OCI-LY1 (cell line): Measurements from ENCODE around the gene HOPX.

Experiments
- CTCF ChIP-seq: fragments of 200-600 bp; sonication (generic), shearing (Covaris generic); IDR thresholded peaks from 2 replicates; pipeline ENCODE4 v1.5.1; 2017; ENCODE audit warnings: mild to moderate bottlenecking, antibody characterized with exemption, low read length, moderate library complexity, mixed read lengths
- EZH2 ChIP-seq: fragments of 200-600 bp; sonication (generic), shearing (Covaris generic); IDR thresholded peaks from 2 replicates; pipeline ENCODE4 v1.8.0; 2017; ENCODE audit warnings: borderline replicate concordance, mixed run types, mild to moderate bottlenecking, antibody characterized with exemption, low read length, moderate library complexity, mixed read lengths

DNA sequence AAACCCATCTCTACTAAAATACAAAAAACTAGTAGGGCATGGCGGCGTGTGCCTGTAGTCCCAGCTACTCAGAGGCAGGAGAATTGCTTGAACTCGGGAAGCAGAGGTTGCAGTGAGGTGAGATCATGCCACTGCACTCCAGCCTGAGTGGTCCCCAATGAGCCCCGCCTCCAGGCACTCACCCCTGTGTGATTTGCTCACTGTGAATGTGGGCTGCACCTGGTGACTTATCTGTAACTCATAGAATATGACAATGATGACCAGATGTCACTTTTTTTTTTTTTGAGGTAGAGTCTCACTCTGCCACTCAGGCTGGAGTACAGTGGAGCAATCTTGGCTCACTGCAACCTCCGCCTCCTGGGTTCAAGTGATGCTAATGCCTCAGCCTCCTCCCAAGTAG, 49.0 kb upstream of the HOPX start:
- no peak for TF ChIP-seq CTCF
- no peak for TF ChIP-seq EZH2
